Esophagus squamous epithelium (tissue), 5 donors: ENCODE results near the gene VSIG4. TPM values are rescaled to one million over a fixed set of nuclear protein-coding genes. Genes with fewer than 3 reads are reported as not detected.

Experiments
- DNase-seq: peaks from one replicate; lab custom pipeline; 2025; lab: John Stamatoyannopoulos, UW
- H3K27ac ChIP-seq, 4 donors: fragments of 200-600 bp; sonication (generic); one replicate each; pipeline ENCODE4 v1.5.1; 2016 to 2019; ENCODE audit warnings: mild to moderate bottlenecking in 1 of 4
- H3K27me3 ChIP-seq, 4 donors: fragments of 200-600 bp; sonication (generic); 1 replicate in 3 of 4; 2 replicates in 1 of 4; pipeline versions ENCODE4 v1.5.1 to v1.6.0; 2017 to 2021; ENCODE audit warnings: antibody characterized with exemption in 1 of 4
- H3K36me3 ChIP-seq, 3 donors: fragments of 200-600 bp; sonication (generic); one replicate each; pipeline ENCODE4 v1.5.1; 2016 to 2019
- H3K4me1 ChIP-seq, 3 donors: fragments of 200-600 bp; sonication (generic); one replicate each; pipeline ENCODE4 v1.5.1; 2017 to 2019
- H3K4me3 ChIP-seq, 4 donors: fragments of 200-600 bp; sonication (generic); 1 replicate in 3 of 4; 2 replicates in 1 of 4; pipeline ENCODE4 v1.5.1; 2016 to 2019; ENCODE audit warnings: mild to moderate bottlenecking in 2 of 4, moderate library complexity in 1 of 4
- H3K9me3 ChIP-seq, 3 donors: fragments of 200-600 bp; sonication (generic); one replicate each; pipeline ENCODE4 v1.5.1; 2016 to 2019
- POLR2A ChIP-seq, 4 donors: fragments of 450-650 bp; IDR thresholded peaks; one replicate each; pipeline ENCODE4 v1.6.1; 2017; ENCODE audit warnings: antibody characterized with exemption in 4 of 4, mild to moderate bottlenecking in 4 of 4, moderate library complexity in 3 of 4
- WGBS, 2 donors: methylation state at CpG; one replicate each; pipeline ENCODE4 v1.1.5; 2018; 5-methylcytosine and 5-hydroxymethylcytosine counted together
- intact Hi-C: fragments of 100-400 bp; cut with DNase I; formaldehyde crosslinking; loops from one replicate; pipeline ENCODE4 v1.15.0; 2022
- total RNA-seq, 4 donors: library from RNA; depleted of rRNA; stranded (reverse); fragments of >200 nt; gene quantifications; one replicate each; pipeline ENCODE4 v1.1.0, GENCODE V29; 2016
- TF ChIP-seq, protein P1 (sequence below), 6 experiments: fragments of 450-650 bp in 4 of 6; fragments of 200-600 bp in 2 of 6; sonication (generic) in 2 of 6; IDR thresholded peaks; one replicate each; pipeline ENCODE4 v1.5.1; 2016 to 2019; ENCODE audit warnings: antibody characterized with exemption in 6 of 6, mild to moderate bottlenecking in 4 of 6, moderate library complexity in 4 of 6
- donor health status: DM: yes; HTN: yes; CAD: no.

Gene VSIG4
- total RNA-seq, 4 donors from 2014 or later = 1.7 to 84.3 (median 45.4) TPM

GRCh38 chrX:66021401-66021764, 18.5 kb downstream of the VSIG4 start:
- H3K27ac ChIP-seq = no peak overlapping the region
- H3K27me3 ChIP-seq = no peaks in the 10 kb centered on the region
- TF ChIP-seq, protein P1, sequence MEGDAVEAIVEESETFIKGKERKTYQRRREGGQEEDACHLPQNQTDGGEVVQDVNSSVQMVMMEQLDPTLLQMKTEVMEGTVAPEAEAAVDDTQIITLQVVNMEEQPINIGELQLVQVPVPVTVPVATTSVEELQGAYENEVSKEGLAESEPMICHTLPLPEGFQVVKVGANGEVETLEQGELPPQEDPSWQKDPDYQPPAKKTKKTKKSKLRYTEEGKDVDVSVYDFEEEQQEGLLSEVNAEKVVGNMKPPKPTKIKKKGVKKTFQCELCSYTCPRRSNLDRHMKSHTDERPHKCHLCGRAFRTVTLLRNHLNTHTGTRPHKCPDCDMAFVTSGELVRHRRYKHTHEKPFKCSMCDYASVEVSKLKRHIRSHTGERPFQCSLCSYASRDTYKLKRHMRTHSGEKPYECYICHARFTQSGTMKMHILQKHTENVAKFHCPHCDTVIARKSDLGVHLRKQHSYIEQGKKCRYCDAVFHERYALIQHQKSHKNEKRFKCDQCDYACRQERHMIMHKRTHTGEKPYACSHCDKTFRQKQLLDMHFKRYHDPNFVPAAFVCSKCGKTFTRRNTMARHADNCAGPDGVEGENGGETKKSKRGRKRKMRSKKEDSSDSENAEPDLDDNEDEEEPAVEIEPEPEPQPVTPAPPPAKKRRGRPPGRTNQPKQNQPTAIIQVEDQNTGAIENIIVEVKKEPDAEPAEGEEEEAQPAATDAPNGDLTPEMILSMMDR (IDR thresholded peaks at IDR 0.05) = no peak
- TF ChIP-seq POLR2A (IDR thresholded peaks at IDR 0.05) = no peak
- no peak overlapping the region for H3K4me3 ChIP-seq
- no peaks in the 10 kb centered on the region for H3K36me3 ChIP-seq
- no peaks in the 10 kb centered on the region for H3K9me3 ChIP-seq
- intact Hi-C loops = no loop called here
- no peaks in the 10 kb centered on the region for H3K4me1 ChIP-seq
- WGBS, 2 donors = 33 to 50% methylated on average over 1 of the region's 1 CpG
- DNase-seq = no peak

GRCh38 chrX:66020631-66021334, 19.1 kb downstream of the VSIG4 start:
- H3K36me3 ChIP-seq = no peaks in the 10 kb centered on the region
- 50 to 56% methylated on average over 1 to 10 of the region's 10 CpGs for WGBS, 2 donors
- H3K4me3 ChIP-seq = no peak overlapping the region
- DNase-seq = no peak
- H3K9me3 ChIP-seq = no peaks in the 10 kb centered on the region
- intact Hi-C loops = no loop called here
- TF ChIP-seq POLR2A (IDR thresholded peaks at IDR 0.05) = no peak
- TF ChIP-seq, protein P1 (IDR thresholded peaks at IDR 0.05) = no peak
- H3K4me1 ChIP-seq = no peaks in the 10 kb centered on the region
- no peaks in the 10 kb centered on the region for H3K27me3 ChIP-seq
- H3K27ac ChIP-seq = no peak overlapping the region

GRCh38 chrX:66019974-66020373, 19.9 kb downstream of the VSIG4 start:
- H3K4me1 ChIP-seq = no peaks in the 10 kb centered on the region
- H3K9me3 ChIP-seq = no peaks in the 10 kb centered on the region
- TF ChIP-seq POLR2A (IDR thresholded peaks at IDR 0.05) = no peak
- TF ChIP-seq, protein P1 (IDR thresholded peaks at IDR 0.05) = no peak
- H3K36me3 ChIP-seq = no peaks in the 10 kb centered on the region
- no peak overlapping the region for H3K4me3 ChIP-seq
- WGBS, 2 donors = 57 to 84% methylated on average over 2 of the region's 2 CpGs
- no peak for DNase-seq
- no peak overlapping the region for H3K27ac ChIP-seq
- intact Hi-C loops = no loop called here
- H3K27me3 ChIP-seq = no peaks in the 10 kb centered on the region

- 63 to 100% methylated on average over 1 of the region's 1 CpG for WGBS, 2 donors
Observed at GRCh38 chrX:66019310-66019652, 20.6 kb downstream of the VSIG4 start.

DNA sequence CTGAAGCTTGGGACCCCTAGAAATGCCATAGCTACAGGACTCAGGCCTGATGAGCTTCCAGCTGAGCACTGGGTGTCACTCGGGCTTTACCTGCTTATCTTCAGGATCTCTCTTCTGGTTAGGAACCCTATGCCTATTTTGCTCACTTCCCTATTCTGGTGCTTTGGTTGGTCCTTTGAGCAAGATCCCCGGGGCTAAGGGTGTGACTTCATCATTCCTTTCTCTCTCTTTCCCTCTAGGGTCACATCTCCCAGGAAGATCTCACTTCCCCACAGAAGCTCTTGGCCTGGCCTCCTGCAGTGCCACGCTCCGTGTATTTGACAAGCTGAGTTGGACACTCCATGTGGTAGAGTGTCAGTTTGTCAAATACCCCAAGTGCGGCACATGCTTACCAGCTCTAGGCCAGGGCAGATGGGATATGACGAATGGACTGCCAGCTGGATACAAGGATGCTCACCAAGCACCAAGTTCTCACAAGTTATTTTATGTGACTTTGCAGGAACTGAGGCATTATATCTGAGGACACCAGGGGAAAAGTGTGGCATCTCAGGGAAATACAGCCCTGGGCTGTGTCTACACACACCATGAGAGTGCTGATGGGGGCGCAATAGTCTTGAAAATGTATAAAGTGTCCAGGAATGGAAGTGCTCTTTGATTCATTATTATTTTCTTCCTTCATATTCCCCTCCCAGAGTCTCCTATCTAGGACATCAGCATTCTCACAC, 21.1 kb downstream of the VSIG4 start:
- Histone ChIP-seq H3K4me3 (no peak overlapping the region), H3K27me3 (no peaks in the 10 kb centered on the region), H3K4me1 (no peaks in the 10 kb centered on the region), H3K27ac (no peak overlapping the region), H3K36me3 (no peaks in the 10 kb centered on the region), H3K9me3 (no peaks in the 10 kb centered on the region)
- TF ChIP-seq, protein P1 (IDR thresholded peaks at IDR 0.05) = no peak
- intact Hi-C loops = no loop called here
- 73 to 78% methylated on average over 3 to 5 of the region's 7 CpGs for WGBS, 2 donors
- DNase-seq = no peak

More at GRCh38 chrX:66019310-66019652, 20.6 kb downstream of the VSIG4 start:
- Histone ChIP-seq H3K9me3 (no peaks in the 10 kb centered on the region), H3K4me1 (no peaks in the 10 kb centered on the region), H3K36me3 (no peaks in the 10 kb centered on the region), H3K27me3 (no peaks in the 10 kb centered on the region), H3K27ac (no peak overlapping the region), H3K4me3 (no peak overlapping the region)
- TF ChIP-seq, protein P1 (IDR thresholded peaks at IDR 0.05) = no peak
- TF ChIP-seq POLR2A (IDR thresholded peaks at IDR 0.05) = no peak
- no peak for DNase-seq
- intact Hi-C loops = no loop called here
